ENCODE results near the gene RGS5.

DNA sequence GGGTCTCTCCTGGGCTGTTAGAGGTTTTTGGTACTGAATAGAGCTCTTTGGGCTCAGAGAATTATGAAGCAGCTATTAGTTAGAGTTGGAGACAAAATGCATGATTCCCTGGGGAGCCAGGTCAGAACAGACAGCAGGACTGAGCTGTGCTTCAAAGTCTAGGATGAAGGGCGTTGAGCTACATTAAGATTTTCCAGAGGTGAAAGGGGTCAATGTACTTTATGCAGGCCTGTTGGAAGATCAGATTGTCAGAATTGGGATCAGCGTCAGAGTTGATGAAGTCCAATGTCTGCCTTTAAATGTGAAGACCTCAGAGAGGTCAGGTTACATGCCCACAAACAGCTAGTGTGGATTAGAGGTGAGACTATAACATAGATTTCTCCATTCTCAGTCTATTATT is 53.8 kb downstream of the RGS5 start:
- TF ChIP-seq POLR2AphosphoS5 (IDR thresholded peaks at IDR 0.05) (no peak), POLR2A (IDR thresholded peaks at IDR 0.05) (no peak), EP300 (IDR thresholded peaks at IDR 0.05) (no peak)
- TF ChIP-seq, protein P1, sequence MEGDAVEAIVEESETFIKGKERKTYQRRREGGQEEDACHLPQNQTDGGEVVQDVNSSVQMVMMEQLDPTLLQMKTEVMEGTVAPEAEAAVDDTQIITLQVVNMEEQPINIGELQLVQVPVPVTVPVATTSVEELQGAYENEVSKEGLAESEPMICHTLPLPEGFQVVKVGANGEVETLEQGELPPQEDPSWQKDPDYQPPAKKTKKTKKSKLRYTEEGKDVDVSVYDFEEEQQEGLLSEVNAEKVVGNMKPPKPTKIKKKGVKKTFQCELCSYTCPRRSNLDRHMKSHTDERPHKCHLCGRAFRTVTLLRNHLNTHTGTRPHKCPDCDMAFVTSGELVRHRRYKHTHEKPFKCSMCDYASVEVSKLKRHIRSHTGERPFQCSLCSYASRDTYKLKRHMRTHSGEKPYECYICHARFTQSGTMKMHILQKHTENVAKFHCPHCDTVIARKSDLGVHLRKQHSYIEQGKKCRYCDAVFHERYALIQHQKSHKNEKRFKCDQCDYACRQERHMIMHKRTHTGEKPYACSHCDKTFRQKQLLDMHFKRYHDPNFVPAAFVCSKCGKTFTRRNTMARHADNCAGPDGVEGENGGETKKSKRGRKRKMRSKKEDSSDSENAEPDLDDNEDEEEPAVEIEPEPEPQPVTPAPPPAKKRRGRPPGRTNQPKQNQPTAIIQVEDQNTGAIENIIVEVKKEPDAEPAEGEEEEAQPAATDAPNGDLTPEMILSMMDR (IDR thresholded peaks at IDR 0.05) = no peak

All from suprapubic skin (tissue), 4 donors.